ENCODE data around the gene TAPT1.

Gene TAPT1

GRCh38 chr4:16238327-16238726 lies 12.1 kb upstream of the TAPT1 start:
- no peak for TF ChIP-seq CREB1 (IDR thresholded peaks at IDR 0.05; ENCODE audit: low read depth)
- no peak for TF ChIP-seq ZBTB7A (IDR thresholded peaks at IDR 0.05; ENCODE audit: low read depth)
- TF ChIP-seq EGR1 (IDR thresholded peaks at IDR 0.05): no peak
- TF ChIP-seq MAX (IDR thresholded peaks at IDR 0.05): no peak
- no peak for TF ChIP-seq REST (IDR thresholded peaks at IDR 0.05; ENCODE audit: low read depth)
- no peak for TF ChIP-seq NFIC (IDR thresholded peaks at IDR 0.05)
- TF ChIP-seq TCF12 (IDR thresholded peaks at IDR 0.05; ENCODE audit: low read depth): no peak
- no peak for TF ChIP-seq TAF1 (IDR thresholded peaks at IDR 0.05; ENCODE audit: low read depth)
- TF ChIP-seq YY1 (IDR thresholded peaks at IDR 0.05; ENCODE audit: low read depth): no peak

- TF ChIP-seq EGR1 (IDR thresholded peaks at IDR 0.05): no peak
- no peak for TF ChIP-seq CREB1 (IDR thresholded peaks at IDR 0.05; ENCODE audit: low read depth)
- TF ChIP-seq MAX (IDR thresholded peaks at IDR 0.05): no peak
- TF ChIP-seq TAF1 (IDR thresholded peaks at IDR 0.05; ENCODE audit: low read depth): no peak
- no peak for TF ChIP-seq EP300 (IDR thresholded peaks at IDR 0.05; ENCODE audit: borderline replicate concordance)
- no peak for TF ChIP-seq FOXM1 (IDR thresholded peaks at IDR 0.05; ENCODE audit: borderline replicate concordance, low read depth)
- TF ChIP-seq, protein P1, sequence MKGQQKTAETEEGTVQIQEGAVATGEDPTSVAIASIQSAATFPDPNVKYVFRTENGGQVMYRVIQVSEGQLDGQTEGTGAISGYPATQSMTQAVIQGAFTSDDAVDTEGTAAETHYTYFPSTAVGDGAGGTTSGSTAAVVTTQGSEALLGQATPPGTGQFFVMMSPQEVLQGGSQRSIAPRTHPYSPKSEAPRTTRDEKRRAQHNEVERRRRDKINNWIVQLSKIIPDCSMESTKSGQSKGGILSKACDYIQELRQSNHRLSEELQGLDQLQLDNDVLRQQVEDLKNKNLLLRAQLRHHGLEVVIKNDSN (IDR thresholded peaks at IDR 0.05): no peak
- TF ChIP-seq REST (IDR thresholded peaks at IDR 0.05; ENCODE audit: low read depth): no peak
- no peak for TF ChIP-seq CEBPB (IDR thresholded peaks at IDR 0.05)
- no peak for TF ChIP-seq RAD21 (IDR thresholded peaks at IDR 0.05; ENCODE audit: low read depth)
Observed at GRCh38 chr4:16237715-16238114, 11.4 kb upstream of the TAPT1 start.

DNA sequence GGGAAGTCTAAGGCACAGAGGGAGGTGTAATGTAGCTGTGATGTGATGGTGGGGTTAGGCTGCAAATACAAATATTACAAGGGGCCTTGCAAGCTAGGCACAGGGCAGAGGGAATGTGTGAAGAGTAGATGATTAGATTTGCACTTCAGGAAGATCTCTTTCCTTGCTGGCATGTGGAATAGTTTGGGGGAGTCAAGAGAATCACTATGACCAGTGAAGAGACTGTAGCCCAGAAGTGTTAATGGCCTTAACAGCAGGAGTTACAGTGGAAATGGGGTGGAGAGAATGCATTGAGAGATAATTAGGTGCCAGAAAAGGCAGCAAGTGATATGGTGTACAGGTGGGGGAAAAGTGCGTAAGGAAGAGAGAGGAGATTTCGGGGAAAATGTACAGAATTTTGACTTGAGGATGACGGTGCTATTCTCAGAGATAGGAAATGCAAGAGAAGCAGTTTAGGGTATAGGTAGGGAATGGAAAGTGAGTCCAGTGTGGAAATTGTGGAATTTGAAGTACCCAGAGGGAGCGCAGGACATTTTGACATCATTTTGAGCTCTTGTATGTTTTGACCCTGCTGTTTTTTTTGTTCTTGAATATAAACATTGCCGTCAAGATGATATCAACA lies 10.2 kb upstream of the TAPT1 start:
- TF ChIP-seq TEAD4 (IDR thresholded peaks at IDR 0.05) (no peak), YY1 (IDR thresholded peaks at IDR 0.05; ENCODE audit: low read depth) (no peak), ZBTB7A (IDR thresholded peaks at IDR 0.05; ENCODE audit: low read depth) (no peak), RAD21 (IDR thresholded peaks at IDR 0.05; ENCODE audit: low read depth) (no peak), EGR1 (IDR thresholded peaks at IDR 0.05) (no peak)

GRCh38 chr4:16235209-16235608 lies 8.9 kb upstream of the TAPT1 start:
- TF ChIP-seq TEAD4 (IDR thresholded peaks at IDR 0.05) (no peak), MAX (IDR thresholded peaks at IDR 0.05) (no peak), RAD21 (IDR thresholded peaks at IDR 0.05; ENCODE audit: low read depth) (no peak), EGR1 (IDR thresholded peaks at IDR 0.05) (no peak), ZBTB7A (IDR thresholded peaks at IDR 0.05; ENCODE audit: low read depth) (no peak), NFIC (IDR thresholded peaks at IDR 0.05) (no peak), CREB1 (IDR thresholded peaks at IDR 0.05; ENCODE audit: low read depth) (no peak), REST (IDR thresholded peaks at IDR 0.05; ENCODE audit: low read depth) (no peak), CEBPB (IDR thresholded peaks at IDR 0.05) (no peak), FOXM1 (IDR thresholded peaks at IDR 0.05; ENCODE audit: borderline replicate concordance, low read depth) (no peak), TCF12 (IDR thresholded peaks at IDR 0.05; ENCODE audit: low read depth) (no peak), TAF1 (IDR thresholded peaks at IDR 0.05; ENCODE audit: low read depth) (no peak), EP300 (IDR thresholded peaks at IDR 0.05; ENCODE audit: borderline replicate concordance) (no peak), YY1 (IDR thresholded peaks at IDR 0.05; ENCODE audit: low read depth) (no peak)
- TF ChIP-seq, protein P1 (IDR thresholded peaks at IDR 0.05): no peak
